OCI-M1 (cell line): ENCODE data around the gene ADAMTSL4.

Source experiments
- DNase-seq: peaks from one replicate; lab custom pipeline; 2025; lab: John Stamatoyannopoulos, UW

Gene ADAMTSL4

DNA sequence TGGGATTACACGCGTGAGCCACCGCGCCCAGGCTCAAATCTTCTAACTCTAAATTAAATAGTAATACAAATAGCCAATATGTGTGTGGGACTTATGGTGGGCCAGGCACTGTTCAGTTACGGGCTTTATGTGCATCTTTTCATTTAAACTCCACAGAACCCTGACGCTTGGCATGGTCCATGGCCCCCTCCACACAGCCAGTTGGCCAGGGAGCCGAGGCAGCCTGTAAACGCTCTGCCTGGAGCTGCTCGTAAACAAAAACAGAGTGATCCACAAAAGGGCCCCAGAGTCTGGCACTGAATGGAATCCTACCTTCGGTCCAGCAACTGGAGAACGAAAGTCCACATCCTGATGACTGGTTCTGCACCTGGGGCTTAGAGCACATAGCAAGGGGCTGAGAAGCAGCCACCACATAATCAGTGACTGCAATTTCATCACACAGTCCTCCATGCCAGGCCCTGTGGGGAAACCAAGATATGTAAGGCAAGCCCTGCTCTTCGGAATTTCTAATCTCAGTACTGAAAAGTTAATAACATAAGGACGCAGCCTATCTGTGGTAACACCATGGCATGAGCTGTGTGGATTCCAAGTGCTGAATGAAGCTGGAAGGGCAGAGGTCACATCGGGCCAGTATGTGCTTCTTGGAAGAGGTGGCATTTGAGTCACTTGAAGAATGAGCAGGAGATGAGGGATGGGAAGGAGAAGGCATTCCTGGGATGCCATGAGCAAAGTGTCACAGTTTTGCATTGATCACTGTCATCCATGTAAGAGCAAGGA, 13.5 kb upstream of the ADAMTSL4 start:
- no peak for DNase-seq

DNA sequence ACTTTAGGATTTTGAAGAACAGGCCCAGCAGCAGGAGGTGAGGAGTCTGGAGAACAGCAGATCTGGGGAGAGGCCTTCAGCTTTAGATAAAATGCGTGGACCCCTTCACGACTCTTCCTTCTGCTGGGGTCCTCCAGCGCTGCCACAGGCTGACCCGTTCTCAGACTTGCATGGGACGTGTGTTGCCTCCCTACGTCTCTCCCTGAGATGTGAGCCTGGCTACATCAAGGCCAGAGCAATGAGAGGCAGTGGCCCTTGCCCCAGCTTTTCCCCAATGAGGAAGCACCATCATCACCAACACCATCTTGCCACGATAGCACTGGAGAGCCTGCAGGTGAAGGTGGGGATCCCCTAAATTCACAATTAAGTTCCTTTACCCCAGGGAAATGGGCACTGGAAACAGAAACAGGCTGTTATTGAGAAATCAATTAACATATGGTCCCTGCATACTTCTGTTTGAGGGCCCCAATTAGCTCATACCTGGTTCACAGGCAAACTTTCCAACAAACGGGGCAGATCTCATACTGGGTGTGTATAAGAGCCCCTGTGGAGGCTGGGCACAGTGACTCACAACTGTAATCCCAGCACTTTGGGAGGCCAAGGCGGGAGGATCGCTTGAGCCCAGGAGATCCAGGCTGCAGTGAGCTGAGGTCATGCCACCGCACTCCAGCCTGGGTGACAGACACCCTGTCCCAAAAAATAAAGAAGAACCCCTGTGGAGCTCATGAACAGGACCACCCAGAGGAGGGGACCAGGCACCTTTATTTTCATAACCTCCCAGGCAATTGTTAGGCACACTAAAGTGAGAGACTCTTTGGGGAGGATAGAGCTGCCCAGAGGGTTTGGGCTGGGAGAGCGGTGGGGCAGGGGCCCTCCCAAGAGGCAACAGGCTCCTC, 12.1 kb upstream of the ADAMTSL4 start:
- DNase-seq = no peak

DNA sequence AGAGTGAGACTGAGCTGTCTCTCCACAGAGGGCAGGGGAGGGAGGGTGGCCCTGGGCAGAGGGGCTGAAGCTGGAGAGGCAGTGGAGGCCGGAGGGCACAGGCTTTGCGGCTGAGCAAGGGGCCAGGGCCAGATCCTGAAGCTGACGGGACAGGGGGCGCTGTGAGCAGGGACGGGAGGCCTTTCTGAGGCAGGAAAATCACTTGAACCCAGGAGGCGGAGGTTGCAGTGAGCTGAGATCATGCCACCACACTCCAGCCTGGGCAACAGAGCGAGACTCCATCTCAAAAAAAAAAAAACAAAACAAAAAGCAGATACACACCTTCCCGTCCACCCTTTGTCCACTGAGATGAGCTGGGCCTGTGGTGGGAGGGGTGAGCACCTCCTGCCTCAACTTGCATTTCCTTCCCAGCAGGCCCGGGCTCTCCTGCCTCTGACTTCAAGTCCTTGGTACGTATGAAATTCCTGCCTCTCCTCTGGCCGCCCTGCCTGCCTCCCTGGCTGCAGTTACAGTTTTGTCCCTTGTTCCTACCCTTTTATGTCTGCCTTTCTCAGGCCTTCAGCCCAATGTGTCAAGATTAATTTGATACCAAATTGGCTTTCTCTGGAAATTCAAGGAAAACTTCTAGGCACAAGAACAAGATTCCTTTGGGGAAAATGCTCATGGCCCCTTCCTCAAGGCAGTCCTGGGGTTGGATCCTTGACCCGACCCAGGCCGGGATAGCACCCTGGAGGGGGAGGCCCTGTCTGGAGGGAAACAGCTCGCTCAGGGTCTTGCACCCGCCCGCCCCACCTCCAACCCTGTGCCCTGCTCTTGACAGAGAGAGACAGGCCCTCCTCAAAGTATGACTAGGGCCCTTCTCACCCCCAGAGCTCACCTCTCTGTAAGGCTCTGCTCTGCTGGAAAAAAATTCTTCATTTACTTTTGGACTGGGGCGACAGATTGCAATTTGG, 11.2 kb upstream of the ADAMTSL4 start:
- DNase-seq = no peak

DNA sequence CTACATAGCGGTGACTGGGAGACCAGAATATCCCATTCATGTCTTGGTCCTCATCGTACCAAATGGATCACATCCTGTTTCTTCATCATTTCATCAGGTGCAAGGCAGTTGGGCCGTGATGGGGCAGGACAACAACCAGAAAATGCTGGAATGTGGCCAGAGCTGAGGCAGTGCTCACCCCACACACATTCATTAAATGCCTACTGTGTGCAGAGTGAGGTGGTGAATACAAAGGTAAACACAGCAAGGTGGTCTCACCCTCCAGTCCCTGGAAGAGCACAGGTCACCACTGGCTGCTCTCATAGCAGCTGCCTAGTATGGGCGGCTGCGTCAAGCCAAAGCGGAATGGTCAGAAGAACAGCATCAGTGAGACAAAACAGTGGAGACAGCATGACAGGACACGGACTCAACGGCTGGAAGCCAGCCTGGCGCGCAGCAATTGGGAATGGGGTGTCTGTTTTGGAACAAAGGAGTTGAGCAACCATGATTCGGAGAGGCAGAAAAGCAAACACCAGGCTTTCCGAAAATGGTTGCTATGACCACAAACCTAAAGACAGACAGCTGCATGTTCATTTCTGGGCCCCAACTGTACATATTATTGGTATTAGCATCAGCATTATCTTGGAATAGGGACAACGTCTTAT, 5.6 kb upstream of the ADAMTSL4 start:
- no peak for DNase-seq

DNA sequence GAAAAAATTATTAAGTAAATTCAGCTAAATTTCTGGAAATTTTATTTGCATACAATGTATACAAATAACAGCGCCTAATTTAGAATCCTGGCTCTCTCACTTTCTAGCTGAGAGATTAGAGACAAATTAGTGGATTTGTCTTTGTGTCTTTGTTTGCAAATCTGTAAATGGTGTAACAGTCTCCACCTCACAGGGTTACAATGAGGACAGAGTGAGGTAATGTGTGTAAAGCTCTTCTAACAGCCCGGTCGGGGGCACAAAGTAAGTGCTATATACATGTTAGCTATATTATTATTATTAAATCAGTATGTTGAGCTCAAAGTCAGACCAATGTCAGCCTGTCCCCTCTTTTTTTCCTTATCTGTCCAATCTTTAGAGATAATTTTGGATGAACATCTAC, 5.0 kb upstream of the ADAMTSL4 start:
- no peak for DNase-seq

DNA sequence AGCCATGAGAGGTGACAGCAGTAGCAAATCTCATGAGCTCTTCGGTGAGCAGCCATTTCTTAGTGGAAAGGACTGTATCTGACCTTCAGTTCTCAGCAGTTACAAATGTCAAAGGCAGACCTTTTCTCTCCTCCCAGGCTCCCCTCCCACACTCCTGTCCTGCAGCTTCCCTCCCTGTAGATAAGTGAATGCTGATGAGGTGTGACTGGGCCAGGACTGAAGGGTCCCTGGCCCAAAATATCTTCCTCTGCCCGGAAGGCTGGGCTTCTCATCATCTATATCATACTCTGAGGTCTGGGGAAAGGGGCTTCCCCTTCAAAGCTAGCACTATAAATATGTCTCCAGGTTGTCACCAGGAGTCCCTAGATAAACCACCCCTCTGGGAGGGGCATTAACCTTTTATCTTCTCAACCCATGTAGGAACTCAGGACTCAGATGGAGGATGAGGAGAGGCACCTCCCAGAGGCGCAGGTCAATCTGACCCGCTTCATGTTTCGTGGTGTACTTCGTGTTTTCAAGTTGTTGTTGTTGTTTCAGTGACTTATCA, 3.6 kb upstream of the ADAMTSL4 start:
- DNase-seq = peak; percentile 59

DNA sequence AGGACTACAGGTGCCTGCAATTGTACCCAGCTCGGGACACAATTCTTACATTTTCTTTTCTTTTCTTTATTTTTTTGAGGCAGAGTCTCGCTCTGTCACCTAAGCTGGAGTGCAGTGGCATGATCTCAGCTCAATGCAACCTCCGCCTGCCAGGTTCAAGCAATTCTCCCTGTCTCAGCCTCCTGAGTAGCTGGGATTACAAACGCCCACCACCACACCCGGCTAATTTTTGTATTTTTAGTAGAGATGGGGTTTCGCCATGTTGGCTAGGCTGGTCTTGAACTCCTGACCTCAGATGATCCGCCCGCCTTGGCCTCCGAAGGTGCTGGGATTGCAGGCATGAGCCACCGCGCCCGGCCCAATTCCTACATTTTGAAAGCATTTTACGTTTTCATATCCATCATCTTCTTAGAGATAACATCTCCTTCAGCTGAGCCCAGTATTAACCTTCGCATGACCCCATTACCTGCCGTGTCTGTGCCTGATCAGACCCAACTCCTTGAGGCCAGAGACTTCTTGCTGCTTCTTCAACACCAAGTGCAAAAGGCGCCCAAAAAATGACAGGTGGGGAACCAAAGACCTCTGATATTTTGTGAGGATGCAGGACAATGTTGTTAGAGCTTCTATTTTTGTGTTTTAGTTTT, 2.8 kb upstream of the ADAMTSL4 start:
- no peak for DNase-seq

DNA sequence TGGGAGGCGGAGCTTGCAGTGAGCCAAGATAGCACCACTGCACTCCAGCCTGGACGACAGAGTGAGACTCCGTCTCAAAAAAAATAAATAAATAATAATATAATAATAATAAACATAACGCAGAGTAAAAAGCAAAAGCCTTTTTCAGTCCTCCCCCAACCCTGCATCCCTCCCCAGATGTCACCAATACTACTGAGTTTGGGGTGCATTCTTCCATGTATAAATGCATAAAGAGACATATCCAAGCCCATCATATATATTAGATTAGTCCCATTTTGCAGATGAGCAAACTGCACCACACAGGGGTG, 930 bp upstream of the ADAMTSL4 start:
- no peak for DNase-seq

DNA sequence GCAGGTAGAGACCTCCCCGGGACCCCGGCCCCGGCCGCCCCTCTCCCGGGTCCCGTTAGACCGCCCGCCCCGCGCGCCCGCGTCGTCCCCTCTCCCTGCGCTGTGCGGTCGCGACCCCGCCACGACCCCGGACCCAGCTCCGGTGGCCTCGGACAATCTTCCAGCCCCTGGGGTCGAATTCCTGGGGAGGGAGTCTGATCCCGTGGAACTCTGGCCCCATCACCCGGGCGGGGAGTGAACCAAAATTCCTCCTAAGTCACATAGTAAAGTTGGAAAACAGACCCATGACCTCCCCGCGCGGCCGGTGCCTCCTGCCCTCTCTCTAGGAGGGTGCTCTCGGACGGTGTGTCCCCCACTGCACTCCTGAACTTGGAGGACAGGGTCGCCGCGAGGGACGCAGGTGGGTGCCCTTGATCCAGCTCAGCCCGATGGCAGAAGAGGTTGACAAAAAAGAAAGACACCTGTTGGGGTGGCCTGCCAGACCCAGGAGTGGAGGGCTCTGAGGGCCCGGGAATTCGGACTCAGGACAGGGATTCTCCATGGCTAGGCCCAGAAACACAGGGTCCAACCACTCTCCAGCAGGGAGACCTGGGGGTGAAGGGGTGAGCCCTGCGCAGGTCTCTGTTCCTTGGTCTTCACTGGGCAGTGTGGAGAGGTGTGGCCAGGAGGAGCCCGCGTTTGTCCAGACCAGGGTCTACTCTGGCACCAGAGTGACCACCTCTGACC, 451 bp downstream of the ADAMTSL4 start:
- no peak for DNase-seq

DNA sequence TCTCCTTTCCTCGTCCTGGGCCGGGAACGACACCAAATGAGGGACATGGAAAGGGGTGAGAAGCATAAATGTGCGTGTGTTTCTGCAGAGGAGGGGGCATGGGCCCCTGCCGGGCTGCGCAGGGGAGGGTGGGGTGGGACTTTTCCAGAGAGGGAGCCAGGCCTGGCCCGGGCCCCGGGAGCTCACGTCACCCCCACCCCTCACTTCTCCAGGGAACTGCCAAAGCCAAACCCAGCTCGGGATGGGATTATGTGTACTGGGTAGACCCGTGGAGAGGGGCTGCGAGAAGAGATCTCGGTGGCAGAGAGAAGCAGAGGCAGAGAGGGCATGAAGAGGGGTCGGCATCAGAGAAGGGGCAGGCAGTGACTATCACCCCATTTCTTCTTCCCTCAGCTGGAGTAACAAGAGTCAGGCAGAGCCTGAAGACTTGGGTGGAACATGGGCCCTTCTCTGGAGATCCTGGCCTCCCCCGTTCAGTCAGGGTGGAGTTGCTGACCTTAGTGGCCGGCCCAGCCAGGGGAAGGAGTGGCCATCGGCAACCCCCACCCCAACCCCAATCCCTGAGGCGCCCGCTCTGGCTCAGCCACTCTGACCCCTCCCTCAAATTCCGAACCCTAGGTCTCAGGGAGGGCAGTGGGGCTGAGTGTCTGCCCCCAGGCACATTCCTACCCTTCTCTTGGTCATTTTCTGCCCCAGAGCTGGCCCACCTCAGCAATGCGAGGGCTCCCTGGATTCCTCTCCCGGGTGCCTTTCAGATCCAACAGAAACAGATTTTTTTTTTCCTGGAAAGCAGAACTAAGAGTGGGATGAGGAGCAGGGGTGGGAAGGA, 1.2 kb downstream of the ADAMTSL4 start:
- no peak for DNase-seq

DNA sequence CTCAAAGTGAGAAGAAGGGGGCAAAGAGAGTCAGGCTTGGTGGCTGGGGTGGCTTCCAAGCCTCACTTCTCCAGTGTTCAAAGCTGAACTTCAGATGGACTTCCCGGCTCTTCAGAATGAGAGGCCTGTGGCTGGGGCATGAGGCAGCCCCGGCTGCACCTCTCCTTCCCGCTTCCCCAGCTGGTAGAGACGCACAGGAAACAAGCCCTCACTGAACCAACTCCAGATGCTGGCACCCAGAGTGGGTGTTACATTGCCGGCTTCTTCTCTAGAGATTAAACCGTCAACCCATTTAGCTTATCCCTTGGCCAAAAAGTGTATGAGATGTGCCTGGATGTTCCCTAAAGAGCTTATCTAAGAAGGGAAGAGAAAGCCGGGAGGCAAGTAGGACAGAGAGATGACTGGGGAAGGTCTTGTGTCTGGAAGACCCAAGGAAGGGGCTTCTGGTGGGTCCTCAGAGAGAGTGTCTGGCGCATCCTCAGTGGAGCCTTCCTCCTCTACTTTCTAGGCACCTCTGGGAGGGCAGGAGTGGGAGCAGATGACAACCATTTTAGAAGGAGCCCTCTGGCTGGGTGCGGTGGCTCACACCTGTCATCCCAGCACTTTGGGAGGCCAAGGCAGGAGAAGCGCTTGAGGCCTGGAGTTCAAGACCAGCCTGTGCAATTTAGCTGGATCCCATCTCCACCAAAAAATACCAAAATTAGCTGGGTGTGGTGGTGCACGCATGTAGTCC, 2.0 kb downstream of the ADAMTSL4 start:
- no peak for DNase-seq

DNA sequence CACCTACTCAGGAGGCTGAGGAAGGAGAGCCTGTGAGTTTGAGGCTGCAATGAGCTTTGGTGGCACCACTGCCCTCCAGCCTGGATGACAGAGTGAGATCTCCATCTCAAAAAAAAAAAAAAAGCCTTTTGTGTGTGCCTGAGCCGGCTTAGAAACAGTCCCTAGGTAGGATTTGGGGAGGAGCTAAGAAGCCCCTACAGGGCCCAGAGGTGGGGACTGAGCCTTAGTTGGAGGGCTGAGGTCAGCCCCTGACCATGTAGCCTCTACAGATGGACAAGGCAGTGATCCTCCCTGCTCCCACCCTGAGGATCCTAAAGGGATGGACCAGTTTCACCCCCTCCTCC, 2.5 kb downstream of the ADAMTSL4 start:
- no peak for DNase-seq

DNA sequence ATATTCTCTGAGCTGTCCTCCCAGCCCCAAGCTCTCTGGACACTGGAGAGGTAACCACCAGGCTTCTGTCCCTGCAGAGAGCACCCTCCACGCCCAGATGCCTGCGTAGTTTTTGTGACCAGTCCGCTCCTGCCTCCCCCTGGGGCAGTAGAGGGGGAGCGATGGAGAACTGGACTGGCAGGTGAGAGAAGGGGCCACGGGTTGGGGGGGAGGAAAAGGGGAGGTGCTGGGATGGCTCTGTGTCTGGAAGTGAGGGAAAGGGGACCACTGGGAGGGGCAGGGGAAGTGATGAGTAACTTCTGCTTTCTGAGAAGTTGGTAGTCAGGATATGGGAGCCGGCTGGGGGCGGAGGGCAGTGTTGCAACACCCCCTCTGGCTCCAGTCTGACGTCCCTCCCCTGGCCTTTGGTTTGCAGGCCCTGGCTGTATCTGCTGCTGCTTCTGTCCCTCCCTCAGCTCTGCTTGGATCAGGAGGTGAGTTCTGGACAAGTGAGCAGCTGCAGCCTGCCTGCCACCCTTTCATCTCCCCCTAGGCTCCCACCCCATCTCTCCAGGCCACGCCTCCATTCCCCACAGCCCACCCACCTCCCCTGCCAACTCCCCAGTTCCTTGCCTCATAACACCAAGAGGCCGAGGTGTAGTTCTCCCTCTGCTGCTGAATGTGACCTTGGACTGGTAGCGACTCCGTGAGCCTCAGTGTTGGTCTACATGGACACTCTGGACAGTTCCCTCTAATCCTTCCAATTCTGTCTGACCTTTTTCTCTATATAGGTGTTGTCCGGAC, 3.1 kb downstream of the ADAMTSL4 start:
- peak; percentile 98 for DNase-seq

DNA sequence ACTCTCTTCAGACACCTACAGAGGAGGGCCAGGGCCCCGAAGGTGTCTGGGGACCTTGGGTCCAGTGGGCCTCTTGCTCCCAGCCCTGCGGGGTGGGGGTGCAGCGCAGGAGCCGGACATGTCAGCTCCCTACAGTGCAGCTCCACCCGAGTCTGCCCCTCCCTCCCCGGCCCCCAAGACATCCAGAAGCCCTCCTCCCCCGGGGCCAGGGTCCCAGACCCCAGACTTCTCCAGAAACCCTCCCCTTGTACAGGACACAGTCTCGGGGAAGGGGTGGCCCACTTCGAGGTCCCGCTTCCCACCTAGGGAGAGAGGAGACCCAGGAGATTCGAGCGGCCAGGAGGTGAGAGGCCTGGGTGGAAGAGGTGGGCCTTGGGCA, 3.7 kb downstream of the ADAMTSL4 start:
- DNase-seq = no peak

DNA sequence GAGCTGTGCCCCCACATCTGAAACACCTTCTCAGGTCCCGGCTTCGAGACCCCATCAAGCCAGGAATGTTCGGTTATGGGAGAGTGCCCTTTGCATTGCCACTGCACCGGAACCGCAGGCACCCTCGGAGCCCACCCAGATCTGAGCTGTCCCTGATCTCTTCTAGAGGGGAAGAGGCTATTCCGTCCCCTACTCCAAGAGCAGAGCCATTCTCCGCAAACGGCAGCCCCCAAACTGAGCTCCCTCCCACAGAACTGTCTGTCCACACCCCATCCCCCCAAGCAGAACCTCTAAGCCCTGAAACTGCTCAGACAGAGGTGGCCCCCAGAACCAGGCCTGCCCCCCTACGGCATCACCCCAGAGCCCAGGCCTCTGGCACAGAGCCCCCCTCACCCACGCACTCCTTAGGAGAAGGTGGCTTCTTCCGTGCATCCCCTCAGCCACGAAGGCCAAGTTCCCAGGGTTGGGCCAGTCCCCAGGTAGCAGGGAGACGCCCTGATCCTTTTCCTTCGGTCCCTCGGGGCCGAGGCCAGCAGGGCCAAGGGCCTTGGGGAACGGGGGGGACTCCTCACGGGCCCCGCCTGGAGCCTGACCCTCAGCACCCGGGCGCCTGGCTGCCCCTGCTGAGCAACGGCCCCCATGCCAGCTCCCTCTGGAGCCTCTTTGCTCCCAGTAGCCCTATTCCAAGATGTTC, 4.3 kb downstream of the ADAMTSL4 start:
- no peak for DNase-seq

DNA sequence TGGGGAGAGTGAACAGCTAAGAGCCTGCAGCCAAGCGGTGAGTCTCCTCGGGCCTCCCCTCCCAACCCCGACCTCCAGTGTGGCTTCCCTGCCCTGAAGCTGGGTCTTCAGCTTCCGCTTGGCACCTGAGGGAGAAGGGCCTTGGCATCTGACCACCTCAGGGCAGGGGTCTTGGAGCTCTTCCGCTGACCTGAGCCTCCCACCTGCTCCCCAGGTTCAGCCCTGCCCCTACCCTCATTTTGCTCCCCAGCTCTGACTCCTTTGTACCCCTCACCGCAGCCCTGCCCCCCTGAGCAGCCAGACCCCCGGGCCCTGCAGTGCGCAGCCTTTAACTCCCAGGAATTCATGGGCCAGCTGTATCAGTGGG, 4.9 kb downstream of the ADAMTSL4 start:
- no peak for DNase-seq

DNA sequence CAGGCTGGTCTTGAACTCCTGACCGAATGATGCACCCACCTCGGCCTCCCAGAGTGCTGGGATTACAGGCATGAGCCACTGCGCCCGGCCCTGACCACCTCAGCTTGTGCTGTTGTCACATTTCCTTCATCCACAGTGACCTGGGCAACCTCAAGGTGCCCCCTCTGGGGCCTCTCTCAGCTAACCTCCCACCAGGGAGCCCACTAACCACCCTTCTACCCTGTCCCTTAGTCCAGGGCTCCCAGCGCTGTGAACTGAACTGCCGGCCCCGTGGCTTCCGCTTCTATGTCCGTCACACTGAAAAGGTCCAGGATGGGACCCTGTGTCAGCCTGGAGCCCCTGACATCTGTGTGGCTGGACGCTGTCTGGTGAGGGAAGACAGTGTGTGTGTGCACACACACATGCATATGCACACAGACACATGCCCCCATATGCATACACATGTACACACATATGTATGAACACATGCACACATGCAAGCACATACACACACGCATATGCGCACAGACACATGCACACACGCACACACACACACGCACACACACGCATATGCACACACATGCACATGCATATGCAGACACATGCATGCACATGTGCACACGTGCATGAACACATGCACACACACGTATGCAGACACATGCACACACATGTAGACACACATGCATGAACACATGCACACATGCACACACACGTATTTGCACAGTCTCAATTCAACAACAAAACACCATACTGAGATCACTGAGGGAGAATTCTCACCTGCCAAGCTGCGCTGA, 6.2 kb downstream of the ADAMTSL4 start:
- no peak for DNase-seq
